Measurements from ENCODE around the gene WDR5.

The WDR5 gene

GRCh38 chr9:134189470-134190231 is 53.8 kb downstream of the WDR5 start:
- no peak for DNase-seq

- no peak for DNase-seq
Observed at GRCh38 chr9:134190232-134191121, 54.6 kb downstream of the WDR5 start.

- no peak for DNase-seq
Observed at GRCh38 chr9:134191455-134192209, 55.8 kb downstream of the WDR5 start.

GRCh38 chr9:134192311-134192950 is 56.5 kb downstream of the WDR5 start:
- no peak for DNase-seq

- DNase-seq: no peak
Observed at GRCh38 chr9:134192951-134193731, 57.3 kb downstream of the WDR5 start.

- DNase-seq: no peak
Observed at GRCh38 chr9:134193912-134194535, 58.1 kb downstream of the WDR5 start.

- DNase-seq: no peak
Observed at GRCh38 chr9:134195558-134195957, 59.7 kb downstream of the WDR5 start.

GRCh38 chr9:134196911-134197310 is 61.0 kb downstream of the WDR5 start:
- DNase-seq: no peak

GRCh38 chr9:134198791-134199190 is 62.9 kb downstream of the WDR5 start:
- DNase-seq: no peak

GRCh38 chr9:134200730-134201129 is 64.8 kb downstream of the WDR5 start:
- no peak for DNase-seq

GRCh38 chr9:134203224-134203623 is 67.3 kb downstream of the WDR5 start:
- no peak for DNase-seq

- DNase-seq: no peak
Observed at GRCh38 chr9:134204041-134204440, 68.2 kb downstream of the WDR5 start.

- DNase-seq: no peak
Observed at GRCh38 chr9:134204991-134205578, 69.2 kb downstream of the WDR5 start.

GRCh38 chr9:134205672-134206310 is 69.9 kb downstream of the WDR5 start:
- no peak for DNase-seq

- DNase-seq: no peak
Observed at GRCh38 chr9:134206311-134207300, 70.7 kb downstream of the WDR5 start.

- DNase-seq: no peak
Observed at GRCh38 chr9:134208310-134208841, 72.5 kb downstream of the WDR5 start.

- no peak for DNase-seq
Observed at GRCh38 chr9:134208981-134209725, 73.3 kb downstream of the WDR5 start.

Data from stimulated activated CD4-positive, alpha-beta T cell treated with anti-CD3 and anti-CD28 coated beads, Interleukin-2, amount 100 ng/mL, for 24 hours (primary cell).